Frontal cortex (tissue), 4 donors: ENCODE data around the gene GLCE. TPM values are rescaled to one million over a fixed set of nuclear protein-coding genes. Genes with fewer than 3 reads are reported as not detected.
"Not testable (repeated sequence)": the region's sequence is repeated elsewhere in the genome, so short reads cannot be mapped to it uniquely, and the experiment has no call there.

ENCODE experiments used
- DNase-seq, 2 donors: peaks; one replicate each; pipeline ENCODE4 v3.0.0; 2012; ENCODE audit warnings: low spot score in 2 of 2
- FAIRE-seq: peaks from 2 replicates; lab custom pipeline; 2012; peaks lifted over from hg19 to GRCh38; lab: Jason Lieb, UNC
- total RNA-seq: library from RNA; depleted of rRNA; stranded (reverse); fragments of >200 nt; gene quantifications from one replicate; pipeline ENCODE4 v1.2.3, GENCODE V29; 2014
- donor health status: control.
- donor health status: control.
- donor health status: control.

Gene GLCE
- total RNA-seq, 1 donor from 2014 or later, result 76.6 TPM

DNA sequence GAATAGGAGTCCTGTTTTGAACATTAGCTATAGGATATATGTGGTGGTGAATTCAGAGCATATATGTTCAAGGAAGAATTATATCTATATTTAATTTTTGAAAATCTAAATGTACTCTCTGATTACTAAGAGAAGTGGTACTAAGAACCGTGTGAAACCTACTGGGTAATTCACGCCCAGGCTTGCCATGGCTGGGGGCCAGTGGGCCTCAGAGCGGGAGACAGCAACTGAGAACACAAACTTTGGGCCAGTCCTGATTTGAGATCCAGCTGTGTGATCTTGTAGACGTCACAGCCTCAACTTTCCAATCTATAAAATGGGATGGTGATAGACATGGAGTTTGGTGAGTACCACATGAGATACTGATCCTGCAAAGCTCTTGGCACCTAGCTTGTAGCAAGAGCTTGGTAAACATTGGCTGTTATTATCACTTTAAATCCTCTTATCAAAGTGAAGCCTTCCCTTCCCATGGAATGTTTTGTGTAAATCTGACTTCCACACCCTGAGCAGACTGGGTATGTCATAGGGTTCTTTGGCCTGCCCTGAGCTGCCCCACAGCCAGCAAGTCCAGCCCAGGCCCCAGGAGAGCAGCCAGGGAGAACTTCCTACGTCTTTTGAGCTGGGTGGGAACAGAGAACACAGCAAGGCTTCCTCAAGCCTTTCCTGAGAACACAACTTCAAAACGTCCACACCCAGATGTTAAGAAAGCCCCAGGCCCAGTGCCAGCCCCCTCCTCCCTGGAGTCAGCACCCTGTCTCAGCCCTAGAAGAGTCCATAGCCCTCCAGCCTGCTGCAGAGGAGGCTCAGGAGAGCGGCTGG lies 130.1 kb downstream of the GLCE start:
- FAIRE-seq (no peak), DNase-seq (no peak)

DNA sequence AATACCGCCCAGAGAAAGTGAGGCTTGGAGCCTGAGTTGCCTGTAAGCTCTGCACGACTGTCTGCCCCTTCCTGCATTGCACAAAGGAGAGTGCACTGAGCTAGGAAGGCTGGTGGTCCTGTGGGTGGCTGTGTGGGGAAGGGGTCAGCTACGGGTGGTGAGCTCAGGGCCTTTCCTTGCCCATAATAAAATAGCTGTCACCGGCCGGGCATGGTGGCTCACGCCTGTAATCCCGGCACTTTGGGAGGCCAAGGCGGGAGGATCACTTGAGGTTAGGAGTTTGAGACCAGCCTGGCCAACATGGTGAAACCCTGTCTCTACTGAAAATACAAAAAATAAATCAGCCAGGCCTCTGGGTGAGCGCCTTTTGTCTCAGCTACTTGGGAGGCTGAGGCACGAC lies 131.2 kb downstream of the GLCE start:
- FAIRE-seq, DNase-seq: not testable (repeated sequence)

- FAIRE-seq, result no peak
- no peak for DNase-seq
Measured at GRCh38 chr15:69292826-69293420, 132.5 kb downstream of the GLCE start.

DNA sequence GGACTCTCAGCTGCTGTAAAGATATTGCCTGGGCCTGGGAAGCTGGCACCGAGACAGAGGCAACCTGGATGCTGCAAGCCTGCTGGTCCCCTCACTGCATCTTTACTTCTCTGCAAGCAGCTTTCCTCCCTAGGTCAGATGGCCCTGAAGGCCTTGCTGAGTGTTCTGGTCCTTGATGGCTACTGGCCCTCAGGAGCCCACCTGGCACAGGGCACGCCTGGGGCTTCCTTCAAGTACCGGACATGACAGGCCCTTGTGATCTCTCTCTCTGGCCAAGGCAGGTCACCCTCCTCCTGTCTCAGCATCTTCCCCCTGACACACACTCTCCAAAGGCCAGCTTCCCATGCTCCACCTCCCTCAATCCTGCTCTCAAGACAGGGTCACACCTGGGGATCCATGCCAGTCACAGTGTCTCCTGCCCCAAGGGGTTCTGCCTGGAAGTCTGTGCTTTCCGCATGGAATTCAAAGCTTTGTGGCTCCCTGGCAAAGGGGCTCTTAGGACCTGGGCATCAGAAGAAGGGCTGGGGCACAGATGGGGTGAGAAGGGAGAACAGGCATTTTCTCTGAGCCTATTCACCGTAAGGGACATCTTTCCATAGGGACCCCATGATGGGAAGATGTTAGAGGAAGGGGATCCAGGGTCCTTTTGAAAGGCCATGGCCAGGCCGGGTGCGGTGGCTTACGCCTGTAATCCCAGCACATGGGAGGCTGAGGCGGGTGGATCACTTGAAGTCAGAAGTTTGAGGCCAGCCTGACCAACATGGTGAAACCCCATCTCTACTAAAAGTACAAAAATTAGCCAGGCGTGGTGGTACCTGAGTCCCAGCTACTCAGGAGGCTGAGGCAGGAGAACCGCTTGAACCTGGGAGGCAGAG lies 133.5 kb downstream of the GLCE start:
- DNase-seq (no peak), FAIRE-seq (no peak)

GRCh38 chr15:69296606-69297005 lies 136.2 kb downstream of the GLCE start:
- FAIRE-seq, result no peak
- no peak for DNase-seq

DNA sequence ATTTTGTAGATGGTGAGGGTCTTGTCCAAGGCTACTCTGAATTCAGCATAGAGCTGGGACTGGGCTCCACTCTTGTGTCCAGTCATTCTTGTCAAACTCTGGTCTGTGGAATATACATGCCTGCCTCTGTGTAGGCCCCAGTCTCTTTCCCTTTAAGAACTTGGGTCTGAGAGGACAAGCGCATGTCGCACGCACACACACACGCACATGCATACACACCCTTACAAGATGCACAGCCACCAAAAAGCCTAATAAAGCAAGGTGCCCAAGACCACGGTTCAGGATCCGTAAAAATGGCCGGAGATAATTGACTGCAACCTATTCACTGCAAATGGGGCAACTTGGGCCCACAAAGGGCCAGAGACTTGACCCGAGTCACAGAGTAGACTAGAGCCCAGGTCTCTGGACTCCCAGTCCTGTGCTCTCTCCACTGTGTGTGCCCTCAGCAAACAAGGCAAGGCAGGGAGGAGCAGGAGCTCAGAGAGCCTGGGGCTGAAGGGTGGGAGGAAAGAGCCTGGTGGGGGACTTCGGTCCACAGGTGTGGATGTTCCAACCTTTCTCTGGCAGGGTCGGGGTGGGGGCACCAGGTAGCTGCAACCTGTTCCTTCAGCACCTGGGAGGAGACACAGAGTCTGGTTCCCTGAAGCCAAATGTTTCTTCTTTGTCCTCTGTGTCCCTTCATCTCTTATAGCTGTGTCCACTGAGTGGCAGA lies 137.4 kb downstream of the GLCE start:
- no peak for DNase-seq

GRCh38 chr15:69298354-69298696 lies 137.9 kb downstream of the GLCE start:
- no peak for DNase-seq
- no peak for FAIRE-seq

More for the DNA sequence above, 137.4 kb downstream of the GLCE start:
- no peak for FAIRE-seq

DNA sequence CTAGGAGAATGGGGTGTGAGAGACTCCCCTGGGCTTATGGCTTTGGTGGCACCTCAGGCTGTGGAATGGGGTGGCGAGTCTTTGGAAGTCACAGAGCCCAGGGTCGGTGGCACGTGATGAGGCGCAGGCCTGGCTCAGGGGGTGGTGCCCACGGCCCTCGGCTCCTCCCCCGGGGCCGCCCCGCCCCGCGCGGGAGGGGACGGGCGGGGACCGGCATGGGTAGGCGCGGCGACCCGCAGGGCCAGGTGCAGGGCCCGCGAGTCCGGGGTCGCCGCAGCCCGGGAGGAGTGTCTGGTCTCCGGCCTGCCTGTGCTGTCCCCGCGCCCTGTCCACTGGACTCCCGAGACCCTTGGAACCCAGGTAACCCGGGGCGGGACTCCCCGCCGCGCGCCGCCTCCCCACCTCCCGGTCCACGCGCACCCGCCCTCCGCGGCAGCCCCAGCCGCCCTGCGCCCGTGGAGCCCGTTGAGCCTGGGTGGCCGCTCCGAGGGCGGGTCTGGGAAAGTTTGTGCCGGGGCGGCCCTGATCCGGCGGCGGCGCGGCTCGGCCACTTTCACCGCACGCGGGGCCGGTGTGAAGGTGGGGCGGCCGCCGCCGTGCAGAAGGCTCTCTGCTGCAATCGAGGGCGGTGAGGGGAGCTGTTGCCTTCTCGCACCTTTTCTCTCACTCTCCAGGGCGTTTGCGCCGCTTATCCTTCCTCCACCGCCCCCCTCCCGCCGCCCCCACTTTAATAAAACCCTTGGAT lies 138.4 kb downstream of the GLCE start, which contains the start of gene PAQR5:
Gene PAQR5 (plus strand): TSS at position 216 of the 745 bp plus-strand sequence. CDS start 61,169 bp downstream, outside the sequence.
- FAIRE-seq, result no peak
- peak; percentile 50 to 61 for DNase-seq

DNA sequence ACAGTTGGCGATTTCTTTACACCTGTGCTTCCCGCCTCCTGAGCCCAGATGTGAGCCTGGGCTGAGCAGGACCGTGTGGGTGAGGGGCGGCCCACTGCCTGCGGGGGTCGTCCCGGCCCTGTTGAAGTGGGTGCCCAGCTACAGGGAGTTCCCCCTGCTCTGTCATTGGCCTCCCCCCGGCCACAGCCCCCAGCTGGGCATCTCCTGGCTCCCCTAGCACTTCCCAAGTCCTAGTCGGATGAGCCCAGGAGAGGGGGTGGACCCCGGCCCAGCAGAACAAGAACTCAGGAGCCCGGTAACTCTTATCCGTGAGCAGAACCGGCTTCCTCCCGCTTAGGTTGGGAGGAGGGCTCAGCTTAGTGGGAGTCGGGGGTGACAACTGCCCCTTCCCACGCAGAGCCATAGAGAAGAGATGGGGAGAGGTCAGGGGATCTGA lies 139.0 kb downstream of the GLCE start:
- no peak for FAIRE-seq

DNA sequence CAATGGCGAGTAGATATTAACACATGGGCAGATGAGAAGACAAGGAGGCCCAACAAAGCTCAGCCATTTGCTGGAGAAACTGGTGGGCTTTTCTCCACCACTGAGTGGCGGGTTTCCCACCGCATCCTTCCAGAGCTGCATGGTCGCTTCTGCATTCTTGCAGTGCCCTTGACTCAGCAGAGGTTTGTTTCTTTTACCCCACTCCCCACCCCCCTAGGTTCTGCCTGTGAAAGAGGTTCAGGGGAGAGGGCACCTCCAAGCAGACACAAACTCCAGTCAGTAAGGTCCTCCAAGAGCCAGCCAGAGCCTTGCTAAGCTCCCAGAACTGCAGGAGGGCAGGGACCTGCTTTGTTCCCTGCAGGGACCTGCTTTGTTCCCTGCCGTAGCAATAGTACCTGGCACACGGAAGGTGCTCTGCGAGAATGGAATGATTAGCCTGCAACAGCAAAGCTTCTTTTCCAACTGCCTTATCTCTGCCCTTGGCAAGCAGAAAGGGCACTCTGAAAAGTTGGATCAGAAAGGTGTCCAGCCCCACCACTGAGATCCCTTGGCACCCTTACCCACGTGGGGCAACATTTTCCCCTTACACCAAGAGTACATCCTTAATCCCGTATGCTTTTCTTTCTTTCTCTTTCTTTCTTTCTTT lies 139.6 kb downstream of the GLCE start:
- FAIRE-seq (no peak), DNase-seq (no peak)

More for the DNA sequence above, 139.0 kb downstream of the GLCE start:
- no peak for DNase-seq

DNA sequence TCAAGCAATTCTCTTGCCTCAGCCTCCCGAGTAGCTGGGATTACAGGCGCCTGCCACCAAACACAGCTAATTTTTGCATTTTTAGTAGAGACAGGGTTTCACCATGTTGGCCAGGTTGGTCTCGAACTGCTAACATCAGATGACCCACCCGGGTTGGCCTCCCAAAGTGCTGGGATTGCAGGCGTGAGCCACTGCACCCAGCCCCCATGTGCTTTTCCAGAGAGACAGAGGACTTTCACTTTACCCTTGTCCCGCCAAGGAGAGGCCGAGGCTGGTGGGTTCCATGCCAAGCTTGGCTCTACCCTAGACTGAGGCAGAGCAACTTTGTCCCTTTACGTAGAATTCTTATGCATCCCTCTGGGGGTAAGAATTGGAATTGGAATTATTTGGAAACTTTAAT lies 140.7 kb downstream of the GLCE start:
- not testable (repeated sequence) for DNase-seq, FAIRE-seq

GRCh38 chr15:69302087-69302486 lies 141.7 kb downstream of the GLCE start:
- DNase-seq, FAIRE-seq: not testable (repeated sequence)

DNA sequence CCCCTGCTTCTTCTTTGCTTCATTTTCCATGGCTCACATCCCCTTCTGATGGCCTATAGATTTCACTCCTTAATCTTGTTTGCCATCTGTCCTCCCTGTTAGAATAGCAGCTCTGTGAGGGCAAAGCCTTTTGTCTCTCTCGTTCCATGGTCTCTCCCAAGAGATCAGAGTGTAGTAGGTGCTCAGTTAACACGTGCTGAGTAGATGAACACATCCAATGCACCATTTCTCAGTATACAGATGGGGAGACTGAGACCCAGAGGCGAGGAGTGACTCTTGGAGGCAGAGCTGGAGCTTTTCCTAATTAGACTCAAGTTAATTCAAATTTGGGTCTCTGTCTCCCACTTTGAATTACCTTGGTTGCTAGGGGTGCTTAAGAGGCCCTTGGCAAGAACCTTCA lies 142.5 kb downstream of the GLCE start:
- DNase-seq (no peak), FAIRE-seq (no peak)

DNA sequence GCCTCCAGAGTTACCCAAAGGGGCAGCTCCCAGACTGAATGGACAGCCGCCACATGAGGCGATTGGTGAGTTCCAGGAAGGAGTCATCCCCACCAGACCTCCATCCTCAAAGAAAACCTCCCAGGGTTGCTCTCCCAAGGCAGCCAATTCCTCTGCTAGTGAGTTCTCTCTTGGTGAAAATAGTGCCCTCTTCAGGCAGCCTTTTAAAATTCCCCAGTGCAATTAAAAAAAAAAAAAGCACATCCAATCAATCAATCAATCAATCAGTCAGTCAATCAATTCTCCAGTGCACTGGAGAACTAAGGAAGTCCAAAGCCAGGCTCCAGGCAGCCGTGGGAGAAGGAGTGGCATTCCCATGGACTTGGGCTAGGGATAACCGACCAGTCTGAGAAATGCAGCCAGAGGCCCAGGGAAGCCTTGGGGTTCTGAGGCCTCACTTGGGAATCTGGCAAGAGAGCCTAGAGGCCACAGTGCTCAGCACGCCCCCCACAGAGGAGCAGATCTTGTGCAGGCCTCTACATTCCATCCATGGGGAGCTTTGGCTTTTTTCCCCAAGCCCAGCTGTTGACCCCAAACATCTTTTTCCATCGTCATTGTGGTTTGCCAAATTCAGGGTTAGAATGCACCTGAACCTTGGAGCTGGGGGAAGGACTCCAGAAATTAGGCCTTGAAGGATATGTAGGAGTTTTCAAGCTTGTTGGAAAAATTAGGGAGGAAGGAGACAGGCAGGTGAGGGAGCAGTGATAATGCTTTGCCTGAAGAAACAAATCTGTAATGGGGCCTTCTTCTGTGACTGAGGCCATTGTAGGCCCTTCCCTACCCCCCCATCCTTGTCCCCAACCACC lies 143.1 kb downstream of the GLCE start:
- no peak for DNase-seq
- FAIRE-seq, result no peak

- no peak for DNase-seq
- no peak for FAIRE-seq
Measured at GRCh38 chr15:69304182-69304545, 143.7 kb downstream of the GLCE start.

DNA sequence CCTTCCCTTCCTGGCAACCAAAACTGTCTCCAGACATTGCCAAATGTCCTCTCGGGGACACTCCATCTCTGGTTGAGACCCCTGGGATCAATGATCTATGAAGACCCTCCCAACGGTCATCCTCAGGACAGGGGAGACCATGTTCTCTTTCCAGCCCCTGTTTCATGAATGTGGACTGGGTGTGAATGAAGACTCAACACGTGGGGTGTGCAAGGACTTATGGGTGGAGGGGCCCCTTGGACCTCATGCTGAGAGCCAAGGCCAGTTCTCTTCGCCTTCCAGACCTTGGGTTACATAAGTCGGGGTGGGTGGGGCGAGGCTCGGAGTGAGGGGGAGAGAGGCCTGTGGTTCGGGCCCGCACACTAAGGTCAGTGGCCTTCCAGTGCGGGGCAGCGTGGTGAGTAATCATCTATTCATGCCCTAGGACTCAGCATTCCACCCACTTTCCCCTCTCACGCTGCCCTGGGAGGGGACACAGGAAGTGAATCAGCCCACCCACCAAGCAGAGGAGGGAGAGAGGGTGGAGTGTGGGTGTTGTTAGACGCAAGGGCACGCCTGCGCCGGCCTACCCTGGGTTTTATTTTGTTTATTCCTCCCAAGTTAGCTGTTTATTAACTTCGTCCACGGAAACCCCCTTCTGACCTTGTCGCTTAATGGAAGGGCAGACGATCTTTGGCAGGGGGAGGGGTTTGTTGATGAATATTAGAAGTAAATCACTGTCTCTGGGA lies 144.9 kb downstream of the GLCE start:
- DNase-seq, result peak in 1 of 2 donors; percentile 26
- no peak for FAIRE-seq

- FAIRE-seq (no peak), DNase-seq (no peak)
Measured at GRCh38 chr15:69305933-69306568, 145.6 kb downstream of the GLCE start.
